Non-pigmented ciliary epithelial cell (primary cell): ENCODE results near the gene B4GALT1.

Experiments
- DNase-seq: peaks from one replicate; pipeline ENCODE4 v3.0.0-alpha.2; 2010; ENCODE audit warnings: low read depth

B4GALT1 gene

GRCh38 chr9:33139421-33140228 is 27.5 kb downstream of the B4GALT1 start:
- peak; percentile 76 for DNase-seq

DNA sequence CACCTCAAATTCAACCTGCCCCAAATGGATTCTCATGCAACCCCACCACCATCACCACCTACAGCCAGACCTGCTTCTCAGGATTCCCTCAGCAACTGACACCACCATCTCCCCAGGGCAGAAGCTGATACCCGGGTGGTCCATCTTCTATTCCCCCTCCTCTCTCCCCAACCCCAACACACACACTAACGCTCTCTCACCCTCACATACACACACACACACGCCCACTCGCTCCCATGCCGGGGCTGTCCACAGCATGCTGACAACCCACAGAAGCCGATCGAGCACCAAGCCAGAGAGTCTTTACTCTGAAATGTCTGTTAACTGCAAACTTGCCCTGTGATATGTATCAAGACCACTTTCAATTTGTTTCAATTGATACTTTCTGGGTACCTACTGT is 28.4 kb downstream of the B4GALT1 start:
- DNase-seq: no peak

DNA sequence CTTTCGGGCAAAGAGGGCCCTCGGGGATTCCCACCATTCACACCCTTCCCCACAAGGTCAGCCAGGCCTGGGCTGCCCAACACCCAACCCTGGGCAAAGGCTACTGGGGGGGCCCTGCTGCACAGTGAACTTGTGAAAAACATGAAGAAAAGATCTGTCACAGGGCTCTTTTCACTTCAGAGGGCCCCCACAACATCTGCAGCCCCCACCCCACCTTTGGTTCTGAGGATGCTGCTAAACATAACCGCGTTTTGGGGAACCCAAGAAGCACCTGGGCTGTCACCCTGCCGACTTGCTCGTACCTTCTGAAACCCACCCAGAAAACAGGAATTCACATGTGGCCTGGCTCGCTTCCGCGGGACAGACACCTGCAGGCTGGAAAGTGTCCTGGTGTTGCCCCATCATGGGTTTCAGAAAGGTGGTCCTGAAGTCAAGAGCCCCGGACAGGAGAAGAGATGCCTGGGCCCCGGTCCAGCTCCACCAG is 29.3 kb downstream of the B4GALT1 start:
- DNase-seq: no peak

- DNase-seq: no peak
Observed at GRCh38 chr9:33136721-33137670, 30.1 kb downstream of the B4GALT1 start.

DNA sequence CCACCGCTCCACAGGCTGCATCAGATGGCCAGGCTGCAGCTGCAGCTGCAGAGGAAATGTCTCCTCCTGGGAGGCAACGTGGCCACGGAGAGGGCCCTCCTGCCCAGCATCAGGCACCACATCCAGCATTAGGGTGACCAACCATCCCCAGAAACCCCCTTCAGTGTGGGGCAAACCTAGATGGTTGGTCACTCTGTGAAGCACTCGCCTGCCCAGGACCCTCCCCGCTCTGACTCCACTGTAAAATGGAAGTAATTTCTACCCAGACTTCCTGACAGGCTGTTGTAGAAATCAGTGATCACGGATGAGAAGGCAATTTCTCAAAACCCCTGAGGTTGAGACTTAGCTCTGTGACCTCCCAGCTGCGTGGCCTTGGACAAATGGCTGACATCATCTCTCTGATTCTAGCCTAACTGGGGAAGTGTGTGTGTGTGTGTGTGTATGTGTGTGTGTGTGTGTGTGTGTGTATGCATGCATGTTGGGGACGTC is 31.6 kb downstream of the B4GALT1 start:
- no peak for DNase-seq

DNA sequence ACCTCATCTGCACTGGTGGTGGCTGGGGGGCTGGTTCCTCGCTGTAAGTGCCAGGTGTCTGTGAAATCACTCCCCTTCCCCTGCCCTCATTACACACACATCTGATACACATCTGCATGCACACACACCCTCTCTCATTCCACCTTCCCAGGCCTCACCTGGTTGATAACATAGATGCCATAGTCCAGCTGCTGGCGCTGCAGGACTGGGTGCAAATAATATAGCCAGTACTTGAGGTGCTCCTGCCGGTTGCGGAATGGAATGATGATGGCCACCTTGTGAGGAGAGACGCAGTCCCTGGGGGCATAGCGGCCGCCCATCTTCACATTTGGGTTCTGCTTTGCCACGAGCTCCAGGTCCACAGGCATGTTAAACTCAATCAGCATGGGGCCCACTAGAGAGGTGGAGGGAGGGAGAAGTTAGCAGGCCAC is 32.1 kb downstream of the B4GALT1 start:
- no peak for DNase-seq

DNA sequence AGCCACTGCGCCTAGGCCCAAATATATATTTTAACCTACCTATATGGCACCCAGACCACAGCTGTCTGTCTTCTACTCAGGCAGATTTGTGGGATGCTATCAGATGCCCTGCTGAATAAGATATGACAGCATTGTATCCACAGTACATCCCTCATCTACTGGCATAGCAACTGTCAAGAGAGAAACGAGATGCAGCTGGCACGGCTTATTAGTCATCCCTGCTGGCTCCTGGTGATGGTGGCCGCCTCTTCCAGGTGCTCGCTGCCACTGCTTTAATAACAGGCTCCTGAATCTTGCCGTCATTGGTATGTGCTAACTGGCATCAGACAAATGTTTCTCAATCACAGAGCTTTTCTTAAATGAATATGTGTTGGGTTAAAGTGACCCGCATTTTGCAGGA is 34.0 kb downstream of the B4GALT1 start:
- DNase-seq: no peak

GRCh38 chr9:33131790-33132772 is 35.1 kb downstream of the B4GALT1 start:
- DNase-seq: peak; percentile 51

GRCh38 chr9:33130961-33131789 is 36.0 kb downstream of the B4GALT1 start:
- DNase-seq: no peak

DNA sequence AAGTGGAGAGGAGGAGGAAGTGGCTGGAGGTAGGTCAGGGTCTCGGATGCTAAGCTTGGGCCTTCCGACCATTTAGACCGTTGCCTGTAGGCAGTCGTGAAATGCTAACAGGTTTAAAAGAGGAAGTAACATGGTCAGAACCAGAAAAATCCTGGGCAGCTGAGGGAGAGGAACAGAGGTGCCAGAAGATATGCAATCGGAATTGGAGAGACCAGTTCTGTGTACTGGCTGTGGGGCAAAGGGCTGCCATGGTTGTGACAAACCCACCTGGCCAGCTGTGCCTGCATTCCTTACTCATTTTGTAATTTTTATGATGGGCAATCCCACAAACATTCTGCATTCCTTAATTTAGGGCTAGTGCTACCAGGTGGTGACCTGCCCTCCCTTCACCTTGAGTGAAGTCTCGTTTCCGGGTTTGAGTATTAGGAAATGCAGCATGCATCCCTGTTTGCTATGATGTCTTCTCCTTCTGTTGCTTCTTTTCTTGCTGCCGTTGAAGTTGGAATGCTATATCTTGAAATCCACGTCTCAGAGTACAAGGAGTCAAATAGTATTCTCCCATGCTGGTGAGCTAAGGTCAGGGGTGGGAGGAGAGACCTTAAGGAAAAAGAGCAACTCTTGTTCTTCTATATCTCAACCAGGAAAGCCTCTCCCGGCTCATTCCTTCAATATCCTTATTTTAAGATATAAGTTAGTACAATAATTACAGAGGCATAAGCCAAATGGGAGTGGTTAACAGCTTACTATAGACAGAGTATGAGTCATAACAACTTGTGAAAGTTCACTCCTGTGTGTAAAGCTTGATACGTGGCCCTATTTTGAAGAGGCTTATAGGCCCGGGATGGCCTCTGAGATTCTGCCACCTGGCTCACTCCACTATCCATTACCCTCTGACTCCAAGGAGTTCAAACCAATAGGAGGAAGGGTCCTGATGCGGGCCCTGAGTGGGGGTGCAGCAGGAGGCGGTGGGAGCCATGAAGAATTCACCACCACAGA is 37.0 kb downstream of the B4GALT1 start:
- no peak for DNase-seq

DNA sequence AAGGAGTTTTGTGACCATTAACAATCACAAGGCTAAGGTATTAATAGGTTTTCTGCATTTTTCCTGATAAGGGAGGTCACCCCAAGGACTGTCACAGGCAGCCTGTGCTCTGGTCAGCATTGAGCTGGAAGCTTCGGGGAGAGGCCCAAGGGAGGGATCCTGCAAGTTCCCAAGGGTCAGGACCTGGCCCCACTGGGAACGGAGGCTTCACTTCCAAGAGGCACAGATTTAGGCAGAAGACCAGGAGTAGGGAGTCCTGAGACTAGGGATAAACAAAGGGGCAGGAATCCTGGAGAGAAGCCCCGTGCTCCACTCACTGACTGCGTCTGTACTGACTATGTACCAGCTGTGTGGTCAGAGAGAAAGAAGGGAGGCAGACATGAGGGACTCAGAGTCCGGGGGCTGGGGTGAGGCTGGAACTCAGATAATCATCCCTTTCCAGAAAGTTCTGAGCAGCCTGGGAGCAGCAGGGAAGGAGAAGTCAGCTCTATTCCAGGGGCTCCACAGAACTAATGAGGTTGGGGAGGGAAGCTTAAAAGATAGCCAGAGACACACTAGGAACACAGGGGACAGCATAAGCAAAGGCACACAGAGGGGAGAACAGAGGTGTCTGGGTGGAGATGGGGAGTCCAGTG is 37.8 kb downstream of the B4GALT1 start:
- DNase-seq: no peak

DNA sequence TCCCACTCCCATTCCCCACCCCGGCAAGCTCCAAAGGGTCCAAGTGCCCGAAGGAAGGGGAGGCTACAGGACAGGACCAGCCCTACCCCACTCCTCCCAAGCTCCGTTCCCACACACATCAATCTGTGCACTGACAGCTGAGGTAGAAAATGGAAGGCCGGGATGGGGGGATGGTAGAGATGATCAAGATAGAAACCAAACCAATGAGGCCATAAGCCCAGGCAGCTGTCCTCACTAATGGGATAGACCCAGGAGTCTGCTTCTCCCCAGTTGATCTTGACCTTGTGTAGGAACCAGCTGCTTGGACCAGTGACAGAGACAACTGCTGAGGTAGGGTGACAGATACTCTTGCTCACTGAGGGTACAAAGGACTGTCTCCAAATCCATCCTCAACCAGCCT is 38.6 kb downstream of the B4GALT1 start:
- no peak for DNase-seq

DNA sequence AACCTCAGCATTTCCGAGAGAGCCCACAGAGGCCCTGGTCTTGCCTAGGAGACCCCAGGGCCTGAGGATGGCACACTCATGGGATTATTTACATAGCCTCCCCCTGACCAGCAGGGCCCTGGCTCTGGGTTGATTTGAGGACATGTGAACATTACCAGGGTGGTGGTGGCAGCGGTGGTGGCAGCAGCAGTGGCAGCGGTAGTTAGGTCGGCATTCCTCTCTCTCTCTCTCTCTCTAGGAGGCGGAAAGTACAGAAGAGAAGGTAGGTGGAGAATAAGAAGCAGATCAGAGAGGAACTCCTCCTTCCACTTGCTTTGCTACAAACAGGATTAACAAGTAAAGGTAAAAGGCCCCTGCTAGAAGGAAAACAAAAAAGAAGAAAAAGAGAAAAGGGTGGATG is 39.3 kb downstream of the B4GALT1 start:
- no peak for DNase-seq

DNA sequence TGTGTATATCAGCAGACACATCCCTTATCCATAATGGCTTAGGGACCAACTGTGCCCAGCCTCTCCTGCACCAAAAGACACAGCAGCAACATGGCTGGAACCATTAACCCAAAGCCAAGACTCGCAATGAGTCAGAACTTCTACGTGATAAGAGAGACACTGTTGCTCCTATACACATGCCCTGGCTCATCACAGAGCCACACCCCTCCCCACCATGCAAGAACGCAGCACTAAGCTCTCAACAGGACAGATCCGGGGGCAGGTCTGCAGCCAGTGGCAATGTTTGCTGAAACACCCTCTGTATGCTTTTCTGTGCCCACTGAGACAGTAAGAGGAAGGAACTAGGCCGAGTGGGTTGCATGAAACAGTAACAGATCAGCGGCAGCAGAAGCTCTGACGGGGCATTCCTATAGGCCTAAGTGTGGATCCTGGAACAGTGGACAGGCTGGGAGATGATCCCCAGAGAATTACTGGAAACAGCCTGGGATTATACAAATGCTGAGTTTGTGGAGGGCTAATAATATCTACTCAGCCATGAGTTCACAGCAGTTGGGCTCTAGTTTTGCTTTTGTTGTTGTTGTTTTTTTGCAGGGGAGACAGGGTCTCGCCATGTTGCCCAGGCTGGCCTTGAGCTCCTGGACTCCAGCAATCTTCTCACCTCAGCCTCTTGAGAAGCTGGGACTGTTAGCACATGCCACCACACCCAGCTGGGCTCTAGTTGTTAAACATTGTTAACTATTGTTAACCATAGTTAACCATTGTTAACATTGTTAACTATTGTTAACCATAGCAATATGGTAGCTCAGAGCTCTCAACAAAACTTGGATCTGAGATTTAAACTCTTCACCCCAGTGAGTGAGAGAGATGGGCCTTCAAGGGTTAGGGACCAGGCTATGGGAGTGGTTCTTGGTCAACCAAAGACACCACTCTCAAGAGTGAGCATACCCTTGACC is 41.0 kb downstream of the B4GALT1 start:
- DNase-seq: no peak

DNA sequence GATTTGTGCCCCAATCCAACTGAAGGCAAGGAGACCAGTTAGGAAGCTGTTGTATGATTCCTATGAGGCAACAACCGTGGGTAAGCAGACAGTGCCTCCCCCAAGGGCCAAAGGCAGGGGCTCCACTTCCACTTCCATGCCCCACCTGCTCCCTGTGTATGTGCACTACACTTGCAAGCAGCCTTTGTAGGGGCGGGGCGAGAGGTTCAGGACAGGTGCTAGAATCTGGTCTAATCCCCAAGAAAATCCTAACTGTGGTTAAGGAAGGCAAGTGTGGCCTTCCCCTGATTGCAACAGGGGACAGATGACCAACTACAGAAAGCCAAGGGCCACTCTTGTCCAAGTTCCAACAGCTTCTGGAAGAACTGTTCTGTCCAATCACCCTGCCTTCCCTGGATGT is 41.7 kb downstream of the B4GALT1 start:
- no peak for DNase-seq

- DNase-seq: no peak
Observed at GRCh38 chr9:33124751-33125381, 42.3 kb downstream of the B4GALT1 start.

- DNase-seq: no peak
Observed at GRCh38 chr9:33124046-33124445, 43.1 kb downstream of the B4GALT1 start.
